ENCODE data around the gene CNN3. TPM values are rescaled to one million over a fixed set of nuclear protein-coding genes. Genes with fewer than 3 reads are reported as not detected.

The CNN3 gene
- total and polyA plus RNA-seq, 3 donors from 2014 or later: 45.9 to 114 (median 61.4) TPM

GRCh38 chr1:94917251-94917650 is 9.7 kb downstream of the CNN3 start:
- 88 to 89% methylated on average over 6 of the region's 6 CpGs for WGBS, 2 donors
- Histone ChIP-seq H3K4me1 (no peaks in the 10 kb centered on the region), H3K27me3 (no peaks in the 10 kb centered on the region), H3K9me3 (no peaks in the 10 kb centered on the region), H3K36me3 (ENCODE audit: low read depth, missing control alignments) (no peaks in the 10 kb centered on the region), H3K27ac (no peak overlapping the region), H3K4me3 (no peak overlapping the region)
- no peak for DNase-seq
- intact Hi-C loops (cut with DNase I; ENCODE audit: low total_unique reads): no loop called here
- no peak for TF ChIP-seq POLR2A (IDR thresholded peaks at IDR 0.05)
- TF ChIP-seq CTCF (IDR thresholded peaks at IDR 0.05): no peak

GRCh38 chr1:94912263-94913184 is 14.4 kb downstream of the CNN3 start:
- no peaks in the 10 kb centered on the region for H3K36me3 ChIP-seq (ENCODE audit: low read depth, missing control alignments)
- H3K27ac ChIP-seq: no peak overlapping the region
- no peak for TF ChIP-seq POLR2A (IDR thresholded peaks at IDR 0.05)
- TF ChIP-seq CTCF (IDR thresholded peaks at IDR 0.05): no peak
- H3K9me3 ChIP-seq: no peaks in the 10 kb centered on the region
- intact Hi-C loops (cut with DNase I; ENCODE audit: low total_unique reads): no loop called here
- H3K27me3 ChIP-seq: no peaks in the 10 kb centered on the region
- no peak overlapping the region for H3K4me3 ChIP-seq
- H3K4me1 ChIP-seq: no peaks in the 10 kb centered on the region
- 67 to 68% methylated on average over 9 of the region's 9 CpGs for WGBS, 2 donors
- DNase-seq: no peak

- no peaks in the 10 kb centered on the region for H3K4me1 ChIP-seq
- intact Hi-C loops (cut with DNase I; ENCODE audit: low total_unique reads): no loop called here
- H3K9me3 ChIP-seq: no peaks in the 10 kb centered on the region
- TF ChIP-seq CTCF (IDR thresholded peaks at IDR 0.05): no peak
- no peak for TF ChIP-seq POLR2A (IDR thresholded peaks at IDR 0.05)
- no peak overlapping the region for H3K27ac ChIP-seq
- 79 to 89% methylated on average over 6 of the region's 6 CpGs for WGBS, 2 donors
- no peaks in the 10 kb centered on the region for H3K36me3 ChIP-seq (ENCODE audit: low read depth, missing control alignments)
- DNase-seq: no peak
- no peaks in the 10 kb centered on the region for H3K27me3 ChIP-seq
- no peak overlapping the region for H3K4me3 ChIP-seq
Measured at GRCh38 chr1:94909486-94909885, 17.4 kb downstream of the CNN3 start.

GRCh38 chr1:94908965-94909364 is 17.9 kb downstream of the CNN3 start:
- 66 to 92% methylated on average over 2 of the region's 2 CpGs for WGBS, 2 donors
- no peak overlapping the region for H3K27ac ChIP-seq
- DNase-seq: no peak
- no peaks in the 10 kb centered on the region for H3K36me3 ChIP-seq (ENCODE audit: low read depth, missing control alignments)
- no peaks in the 10 kb centered on the region for H3K27me3 ChIP-seq
- no peaks in the 10 kb centered on the region for H3K9me3 ChIP-seq
- TF ChIP-seq POLR2A (IDR thresholded peaks at IDR 0.05) (no peak), CTCF (IDR thresholded peaks at IDR 0.05) (no peak)
- no peaks in the 10 kb centered on the region for H3K4me1 ChIP-seq
- intact Hi-C loops (cut with DNase I; ENCODE audit: low total_unique reads): no loop called here
- H3K4me3 ChIP-seq: no peak overlapping the region

GRCh38 chr1:94908190-94908589 is 18.7 kb downstream of the CNN3 start:
- 93 to 96% methylated on average over 7 of the region's 7 CpGs for WGBS, 2 donors
- no peaks in the 10 kb centered on the region for H3K4me1 ChIP-seq
- no peaks in the 10 kb centered on the region for H3K36me3 ChIP-seq (ENCODE audit: low read depth, missing control alignments)
- H3K27ac ChIP-seq: no peak overlapping the region
- intact Hi-C loops (cut with DNase I; ENCODE audit: low total_unique reads): no loop called here
- no peak overlapping the region for H3K4me3 ChIP-seq
- no peaks in the 10 kb centered on the region for H3K9me3 ChIP-seq
- TF ChIP-seq CTCF (IDR thresholded peaks at IDR 0.05): no peak
- no peak for TF ChIP-seq POLR2A (IDR thresholded peaks at IDR 0.05)
- no peak for DNase-seq
- no peaks in the 10 kb centered on the region for H3K27me3 ChIP-seq
